ENCODE measurements around the gene TMC4. TPM values are rescaled to one million over a fixed set of nuclear protein-coding genes. Genes with fewer than 3 reads are reported as not detected.

TMC4 gene
- total RNA-seq, 1 donor from 2014 or later, result 0.28 TPM

- H3K4me3 Mint-ChIP-seq, result peak overlapping the region; percentile 99
- H3K4me1 Mint-ChIP-seq, result peaks cover 76% of the 10 kb centered on the region
- H3K36me3 Mint-ChIP-seq (ENCODE audit: low read depth), result peaks cover 50% of the 10 kb centered on the region
- peak overlapping the region; percentile 10 for H3K27ac Mint-ChIP-seq (ENCODE audit: unreplicated experiment)
- peaks cover 15% of the 10 kb centered on the region for H3K27me3 Mint-ChIP-seq (ENCODE audit: low read depth)
- no peak for TF ChIP-seq CTCF (conservative IDR thresholded peaks at IDR 0.05)
- DNase-seq (ENCODE audit: low read depth, low spot score), result no peak
- H3K9me3 Mint-ChIP-seq, result no peaks in the 10 kb centered on the region
Measured at GRCh38 chr19:54204767-54205468, 32.0 kb upstream of the TMC4 start.

- no peaks in the 10 kb centered on the region for H3K9me3 Mint-ChIP-seq
Measured at GRCh38 chr19:54203151-54203611, 30.2 kb upstream of the TMC4 start.

GRCh38 chr19:54201980-54202379, 29.0 kb upstream of the TMC4 start:
- Mint-ChIP-seq H3K4me1 (peaks cover 54% of the 10 kb centered on the region), H3K4me3 (peak overlapping the region; percentile 99), H3K36me3 (ENCODE audit: low read depth) (peaks cover 39% of the 10 kb centered on the region), H3K27me3 (ENCODE audit: low read depth) (peaks cover 5% of the 10 kb centered on the region), H3K9me3 (no peaks in the 10 kb centered on the region), H3K27ac (ENCODE audit: unreplicated experiment) (no peak overlapping the region)
- no peak for TF ChIP-seq CTCF (conservative IDR thresholded peaks at IDR 0.05)
- no peak for DNase-seq (ENCODE audit: low read depth, low spot score)

More at GRCh38 chr19:54203151-54203611, 30.2 kb upstream of the TMC4 start:
- Mint-ChIP-seq H3K27me3 (ENCODE audit: low read depth) (peaks cover 5% of the 10 kb centered on the region), H3K4me1 (peaks cover 62% of the 10 kb centered on the region), H3K27ac (ENCODE audit: unreplicated experiment) (peak overlapping the region; percentile 43), H3K4me3 (peak overlapping the region; percentile 99), H3K36me3 (ENCODE audit: low read depth) (peaks cover 45% of the 10 kb centered on the region)
- no peak for DNase-seq (ENCODE audit: low read depth, low spot score)
- no peak for TF ChIP-seq CTCF (conservative IDR thresholded peaks at IDR 0.05)

GRCh38 chr19:54201172-54201701, 28.3 kb upstream of the TMC4 start:
- Mint-ChIP-seq H3K36me3 (ENCODE audit: low read depth) (peaks cover 36% of the 10 kb centered on the region), H3K4me1 (peaks cover 54% of the 10 kb centered on the region)

GRCh38 chr19:54199401-54199800, 26.4 kb upstream of the TMC4 start:
- no peak for DNase-seq (ENCODE audit: low read depth, low spot score)
- Mint-ChIP-seq H3K4me1 (peaks cover 41% of the 10 kb centered on the region), H3K27ac (ENCODE audit: unreplicated experiment) (peak overlapping the region; percentile 9), H3K4me3 (peak overlapping the region; percentile 81), H3K9me3 (no peaks in the 10 kb centered on the region), H3K36me3 (ENCODE audit: low read depth) (peaks cover 31% of the 10 kb centered on the region), H3K27me3 (ENCODE audit: low read depth) (peaks cover 5% of the 10 kb centered on the region)
- TF ChIP-seq CTCF (conservative IDR thresholded peaks at IDR 0.05), result no peak

More at GRCh38 chr19:54201172-54201701, 28.3 kb upstream of the TMC4 start:
- no peak for DNase-seq (ENCODE audit: low read depth, low spot score)
- Mint-ChIP-seq H3K9me3 (no peaks in the 10 kb centered on the region), H3K27ac (ENCODE audit: unreplicated experiment) (peak overlapping the region; percentile 100), H3K4me3 (peak overlapping the region; percentile 99), H3K27me3 (ENCODE audit: low read depth) (peaks cover 5% of the 10 kb centered on the region)
- TF ChIP-seq CTCF (conservative IDR thresholded peaks at IDR 0.05), result no peak
